ENCODE results near the gene SLC4A4.
A peak's percentile ranks its signal among the peaks of the same experiment; 100 is the strongest.

Gene SLC4A4

GRCh38 chr4:71338846-71339593 is at the start of gene SLC4A4:
Gene SLC4A4 (plus strand): TSS chr4:71339020.
- no peaks in the 10 kb centered on the region for H4K20me1 ChIP-seq (ENCODE audit: insufficient read depth, low read length)
- no peak within 1 kb of the TSS for H3K9ac ChIP-seq (ENCODE audit: low read depth, low read length)
- H3K4me3 ChIP-seq (ENCODE audit: low read depth in 1 of 2, low read length in 2 of 2), result no peak within 1 kb of the TSS
- H2AFZ ChIP-seq (ENCODE audit: low read depth, low read length), result no peak within 1 kb of the TSS
- no peaks in the 10 kb centered on the region for H3K36me3 ChIP-seq (ENCODE audit: insufficient read depth, low read length)
- H3K27ac ChIP-seq (ENCODE audit: low read length), result no peak within 1 kb of the TSS
- ATAC-seq (ENCODE audit: insufficient read depth, low read depth) (peak; percentile 91), DNase-seq (no peak)
- H3K9me3 ChIP-seq (ENCODE audit: insufficient read depth, low read length, severe bottlenecking), result no peaks in the 10 kb centered on the region
- no peak within 1 kb of the TSS for H3K4me2 ChIP-seq (ENCODE audit: insufficient read depth, low read length)
- no peaks in the 10 kb centered on the region for H3K4me1 ChIP-seq (ENCODE audit: insufficient read depth, low read length)
- H3K79me2 ChIP-seq (ENCODE audit: insufficient read depth, low read length), result no peaks in the 10 kb centered on the region
- no peaks in the 10 kb centered on the region for H3K27me3 ChIP-seq (ENCODE audit: insufficient read depth, low read length, poor library complexity)
- no peak for TF ChIP-seq EZH2 (IDR thresholded peaks at IDR 0.05; ENCODE audit: borderline replicate concordance, low read depth, low read length, severe bottlenecking)
- TF ChIP-seq, protein P1, sequence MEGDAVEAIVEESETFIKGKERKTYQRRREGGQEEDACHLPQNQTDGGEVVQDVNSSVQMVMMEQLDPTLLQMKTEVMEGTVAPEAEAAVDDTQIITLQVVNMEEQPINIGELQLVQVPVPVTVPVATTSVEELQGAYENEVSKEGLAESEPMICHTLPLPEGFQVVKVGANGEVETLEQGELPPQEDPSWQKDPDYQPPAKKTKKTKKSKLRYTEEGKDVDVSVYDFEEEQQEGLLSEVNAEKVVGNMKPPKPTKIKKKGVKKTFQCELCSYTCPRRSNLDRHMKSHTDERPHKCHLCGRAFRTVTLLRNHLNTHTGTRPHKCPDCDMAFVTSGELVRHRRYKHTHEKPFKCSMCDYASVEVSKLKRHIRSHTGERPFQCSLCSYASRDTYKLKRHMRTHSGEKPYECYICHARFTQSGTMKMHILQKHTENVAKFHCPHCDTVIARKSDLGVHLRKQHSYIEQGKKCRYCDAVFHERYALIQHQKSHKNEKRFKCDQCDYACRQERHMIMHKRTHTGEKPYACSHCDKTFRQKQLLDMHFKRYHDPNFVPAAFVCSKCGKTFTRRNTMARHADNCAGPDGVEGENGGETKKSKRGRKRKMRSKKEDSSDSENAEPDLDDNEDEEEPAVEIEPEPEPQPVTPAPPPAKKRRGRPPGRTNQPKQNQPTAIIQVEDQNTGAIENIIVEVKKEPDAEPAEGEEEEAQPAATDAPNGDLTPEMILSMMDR (IDR thresholded peaks at IDR 0.05; ENCODE audit: borderline replicate concordance, extremely low read depth, low read length, poor library complexity, severe bottlenecking), result no peak

DNA sequence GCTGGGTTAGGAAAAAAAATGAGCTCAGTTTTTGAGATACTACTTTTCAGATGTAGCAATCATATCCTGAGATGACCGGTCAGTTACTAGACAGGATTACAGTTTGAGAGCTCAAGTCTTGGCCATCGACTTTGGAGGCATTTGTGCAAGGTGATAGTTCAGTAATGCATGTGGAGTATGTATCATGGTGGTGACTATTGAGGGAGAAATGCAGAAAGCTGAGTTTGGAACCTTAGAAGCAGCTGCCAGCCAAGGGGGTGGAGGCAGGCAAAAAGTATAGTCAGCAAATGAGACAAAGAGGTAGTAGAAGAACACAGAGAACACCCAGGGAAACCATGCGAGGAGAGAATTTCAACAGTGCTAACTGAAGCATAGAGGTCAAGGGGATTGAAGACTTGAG is 48.7 kb upstream of the SLC4A4 start:
- Histone ChIP-seq H3K9ac (ENCODE audit: low read depth, low read length) (no peak overlapping the region), H3K4me3 (ENCODE audit: low read depth in 1 of 2, low read length in 2 of 2) (no peak overlapping the region), H3K9me3 (ENCODE audit: insufficient read depth, low read length, severe bottlenecking) (no peaks in the 10 kb centered on the region), H3K4me1 (ENCODE audit: insufficient read depth, low read length) (no peaks in the 10 kb centered on the region), H4K20me1 (ENCODE audit: insufficient read depth, low read length) (no peaks in the 10 kb centered on the region), H3K27me3 (ENCODE audit: insufficient read depth, low read length, poor library complexity) (no peaks in the 10 kb centered on the region), H3K4me2 (ENCODE audit: insufficient read depth, low read length) (no peak overlapping the region), H3K79me2 (ENCODE audit: insufficient read depth, low read length) (no peaks in the 10 kb centered on the region), H2AFZ (ENCODE audit: low read depth, low read length) (no peak overlapping the region), H3K27ac (ENCODE audit: low read length) (no peak overlapping the region), H3K36me3 (ENCODE audit: insufficient read depth, low read length) (no peaks in the 10 kb centered on the region)
- ATAC-seq (ENCODE audit: insufficient read depth, low read depth) (no peak), DNase-seq (no peak)
- no peak for TF ChIP-seq EZH2 (IDR thresholded peaks at IDR 0.05; ENCODE audit: borderline replicate concordance, low read depth, low read length, severe bottlenecking)
- TF ChIP-seq, protein P1 (IDR thresholded peaks at IDR 0.05; ENCODE audit: borderline replicate concordance, extremely low read depth, low read length, poor library complexity, severe bottlenecking), result no peak

- Histone ChIP-seq H3K36me3 (ENCODE audit: insufficient read depth, low read length) (no peaks in the 10 kb centered on the region), H2AFZ (ENCODE audit: low read depth, low read length) (no peak overlapping the region), H3K27me3 (ENCODE audit: insufficient read depth, low read length, poor library complexity) (no peaks in the 10 kb centered on the region), H3K4me3 (ENCODE audit: low read depth in 1 of 2, low read length in 2 of 2) (no peak overlapping the region), H3K4me1 (ENCODE audit: insufficient read depth, low read length) (no peaks in the 10 kb centered on the region), H3K27ac (ENCODE audit: low read length) (no peak overlapping the region), H3K9ac (ENCODE audit: low read depth, low read length) (no peak overlapping the region), H3K4me2 (ENCODE audit: insufficient read depth, low read length) (no peak overlapping the region), H3K9me3 (ENCODE audit: insufficient read depth, low read length, severe bottlenecking) (no peaks in the 10 kb centered on the region), H3K79me2 (ENCODE audit: insufficient read depth, low read length) (no peaks in the 10 kb centered on the region), H4K20me1 (ENCODE audit: insufficient read depth, low read length) (no peaks in the 10 kb centered on the region)
- DNase-seq (no peak), ATAC-seq (ENCODE audit: insufficient read depth, low read depth) (no peak)
- TF ChIP-seq EZH2 (IDR thresholded peaks at IDR 0.05; ENCODE audit: borderline replicate concordance, low read depth, low read length, severe bottlenecking), result no peak
- TF ChIP-seq, protein P1 (IDR thresholded peaks at IDR 0.05; ENCODE audit: borderline replicate concordance, extremely low read depth, low read length, poor library complexity, severe bottlenecking), result no peak
Observed at GRCh38 chr4:71290476-71290875, 48.3 kb upstream of the SLC4A4 start.
